Fibroblast of lung (primary cell): ENCODE data around the gene PIP4K2A. TPM values are rescaled to one million over a fixed set of nuclear protein-coding genes. Genes with fewer than 3 reads are reported as not detected.

ENCODE experiments used
- DNase-seq, 2 donors: peaks; one replicate each; pipeline versions ENCODE4 v3.0.0 to v3.0.0-alpha.2; 2010; ENCODE audit warnings: low read depth in 2 of 2
- H2AFZ ChIP-seq: 2 replicates; pipeline ENCODE4 v1.5.1; 2012; ENCODE audit warnings: low read length, control low read depth, inconsistent platforms
- H3K27ac ChIP-seq: 2 replicates; pipeline ENCODE4 v1.5.1; 2011; ENCODE audit warnings: low read length, control low read depth; ENCODE audit not compliant: insufficient read depth
- H3K27me3 ChIP-seq: 2 replicates; pipeline ENCODE4 v1.5.1; 2011; ENCODE audit warnings: mild to moderate bottlenecking, low read length; ENCODE audit not compliant: control insufficient read depth, insufficient read depth
- H3K36me3 ChIP-seq: 2 replicates; pipeline ENCODE4 v1.5.1; 2011; ENCODE audit warnings: low read length; ENCODE audit not compliant: control insufficient read depth, insufficient read depth
- H3K4me1 ChIP-seq: 2 replicates; pipeline ENCODE4 v1.5.1; 2011; ENCODE audit warnings: low read length; ENCODE audit not compliant: control insufficient read depth, insufficient read depth; ENCODE audit errors: extremely low read depth
- H3K4me2 ChIP-seq: 2 replicates; pipeline ENCODE4 v1.5.1; 2011; ENCODE audit warnings: low read length, control low read depth; ENCODE audit not compliant: insufficient read depth; ENCODE audit errors: extremely low read depth
- H3K4me3 ChIP-seq, 4 experiments: fragments of 200-600 bp in 1 of 4; sonication (generic) in 1 of 4; replicated peaks in 1 of 4; 2 replicates each; pipeline ENCODE4 v1.5.1; 2011 to 2016; ENCODE audit warnings: low read length in 4 of 4, low read depth in 3 of 4, mild to moderate bottlenecking in 3 of 4, control low read depth in 2 of 4, inconsistent platforms in 1 of 4, mixed read lengths in 1 of 4; ENCODE audit not compliant: insufficient read depth in 1 of 4; ENCODE audit errors: control extremely low read depth in 1 of 4
- H3K79me2 ChIP-seq: 2 replicates; pipeline ENCODE4 v1.5.1; 2012; ENCODE audit warnings: mild to moderate bottlenecking, low read length, inconsistent platforms; ENCODE audit not compliant: control insufficient read depth, insufficient read depth
- H3K9ac ChIP-seq: 2 replicates; pipeline ENCODE4 v1.5.1; 2011; ENCODE audit warnings: mild to moderate bottlenecking, low read length, control low read depth; ENCODE audit not compliant: insufficient read depth
- H3K9me3 ChIP-seq: 2 replicates; pipeline ENCODE4 v1.5.1; 2012; ENCODE audit warnings: low read depth, low read length; ENCODE audit not compliant: control insufficient read depth, insufficient read depth
- H4K20me1 ChIP-seq: 2 replicates; pipeline ENCODE4 v1.5.1; 2011; ENCODE audit warnings: low read length; ENCODE audit not compliant: control insufficient read depth, insufficient read depth; ENCODE audit errors: extremely low read depth
- EZH2 ChIP-seq: IDR thresholded peaks from 2 replicates; pipeline ENCODE4 v1.5.1; 2012; ENCODE audit warnings: low read length, control low read depth, mild to moderate bottlenecking; ENCODE audit errors: missing control alignments
- polyA plus RNA-seq, 2 donors: library from polyadenylated mRNA; depleted of rRNA in 1 of 2; stranded (reverse) in 1 of 2; unstranded in 1 of 2; fragments of >200 nt; gene quantifications; 2 replicates each; pipeline ENCODE4 v1.2.1, GENCODE V29; 2011 to 2012; ENCODE audit warnings: missing spikeins in 1 of 2
- total RNA-seq: library from RNA; depleted of rRNA; stranded (reverse); fragments of >200 nt; gene quantifications from 2 replicates; pipeline ENCODE4 v1.2.1, GENCODE V29; 2014
- TF ChIP-seq, protein P1 (sequence below), 2 donors: IDR thresholded peaks in 1 of 2; conservative IDR thresholded peaks in 1 of 2; 1 replicate in 1 of 2; 2 replicates in 1 of 2; pipeline ENCODE4 v1.5.1; 2011 to 2012; ENCODE audit warnings: low read length in 2 of 2, control low read depth in 1 of 2, inconsistent platforms in 1 of 2, low read depth in 1 of 2, mild to moderate bottlenecking in 1 of 2

PIP4K2A gene
- total and polyA plus RNA-seq, 2 donors (not counting 1 experiment from before 2014, with no cell fraction given), result 28.5 to 40.0 TPM

GRCh38 chr10:22622242-22622806 is 92.1 kb downstream of the PIP4K2A start:
- Histone ChIP-seq H3K9ac (no peak overlapping the region), H3K4me3 (no peak overlapping the region), H3K27ac (no peak overlapping the region), H3K9me3 (no peaks in the 10 kb centered on the region), H3K79me2 (peaks cover 22% of the 10 kb centered on the region), H3K4me2 (no peak overlapping the region), H4K20me1 (no peaks in the 10 kb centered on the region), H2AFZ (no peak overlapping the region), H3K4me1 (peaks cover 42% of the 10 kb centered on the region), H3K36me3 (no peaks in the 10 kb centered on the region), H3K27me3 (no peaks in the 10 kb centered on the region)
- DNase-seq, result no peak
- TF ChIP-seq EZH2, result no peak
- TF ChIP-seq, protein P1, sequence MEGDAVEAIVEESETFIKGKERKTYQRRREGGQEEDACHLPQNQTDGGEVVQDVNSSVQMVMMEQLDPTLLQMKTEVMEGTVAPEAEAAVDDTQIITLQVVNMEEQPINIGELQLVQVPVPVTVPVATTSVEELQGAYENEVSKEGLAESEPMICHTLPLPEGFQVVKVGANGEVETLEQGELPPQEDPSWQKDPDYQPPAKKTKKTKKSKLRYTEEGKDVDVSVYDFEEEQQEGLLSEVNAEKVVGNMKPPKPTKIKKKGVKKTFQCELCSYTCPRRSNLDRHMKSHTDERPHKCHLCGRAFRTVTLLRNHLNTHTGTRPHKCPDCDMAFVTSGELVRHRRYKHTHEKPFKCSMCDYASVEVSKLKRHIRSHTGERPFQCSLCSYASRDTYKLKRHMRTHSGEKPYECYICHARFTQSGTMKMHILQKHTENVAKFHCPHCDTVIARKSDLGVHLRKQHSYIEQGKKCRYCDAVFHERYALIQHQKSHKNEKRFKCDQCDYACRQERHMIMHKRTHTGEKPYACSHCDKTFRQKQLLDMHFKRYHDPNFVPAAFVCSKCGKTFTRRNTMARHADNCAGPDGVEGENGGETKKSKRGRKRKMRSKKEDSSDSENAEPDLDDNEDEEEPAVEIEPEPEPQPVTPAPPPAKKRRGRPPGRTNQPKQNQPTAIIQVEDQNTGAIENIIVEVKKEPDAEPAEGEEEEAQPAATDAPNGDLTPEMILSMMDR (conservative IDR thresholded peaks at IDR 0.05 in 1 of 2, IDR thresholded peaks at IDR 0.05 in 1 of 2; ENCODE audit: low read depth in 1 of 2, low read length in 2 of 2), result no peak

DNA sequence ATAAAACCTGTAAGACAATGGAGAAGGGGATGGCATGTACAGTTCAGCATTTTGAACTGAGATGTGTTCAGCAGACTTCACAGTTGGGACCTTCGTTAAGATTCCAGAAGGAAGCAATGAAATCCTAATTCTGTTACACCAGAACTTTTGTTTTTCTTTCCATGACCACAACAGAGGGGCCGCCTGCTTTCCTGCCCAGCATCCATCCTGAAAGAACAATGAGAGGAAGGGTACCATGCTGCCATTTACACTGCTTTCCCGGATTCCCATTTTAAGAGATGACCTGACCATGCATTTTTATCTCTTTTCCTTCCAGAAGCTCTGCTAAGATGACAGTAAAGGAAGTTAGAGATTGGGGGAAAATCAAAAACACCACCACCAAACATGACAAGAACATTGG is 92.7 kb downstream of the PIP4K2A start:
- no peak for TF ChIP-seq EZH2
- TF ChIP-seq, protein P1 (conservative IDR thresholded peaks at IDR 0.05 in 1 of 2, IDR thresholded peaks at IDR 0.05 in 1 of 2; ENCODE audit: low read depth in 1 of 2, low read length in 2 of 2), result no peak
- H4K20me1 ChIP-seq, result no peaks in the 10 kb centered on the region
- no peak overlapping the region for H3K4me2 ChIP-seq
- no peak overlapping the region for H3K4me3 ChIP-seq
- no peak for DNase-seq
- H3K79me2 ChIP-seq, result peaks cover 26% of the 10 kb centered on the region
- H3K9ac ChIP-seq, result no peak overlapping the region
- H2AFZ ChIP-seq, result no peak overlapping the region
- H3K27me3 ChIP-seq, result no peaks in the 10 kb centered on the region
- H3K27ac ChIP-seq, result no peak overlapping the region
- no peaks in the 10 kb centered on the region for H3K36me3 ChIP-seq
- H3K4me1 ChIP-seq, result peaks cover 37% of the 10 kb centered on the region
- no peaks in the 10 kb centered on the region for H3K9me3 ChIP-seq

GRCh38 chr10:22620929-22621328 is 93.4 kb downstream of the PIP4K2A start:
- peaks cover 28% of the 10 kb centered on the region for H3K79me2 ChIP-seq
- no peak for DNase-seq
- H3K9ac ChIP-seq, result no peak overlapping the region

More at GRCh38 chr10:22620929-22621328, 93.4 kb downstream of the PIP4K2A start:
- Histone ChIP-seq H4K20me1 (no peaks in the 10 kb centered on the region), H3K4me2 (peak overlapping the region; percentile 21), H3K4me1 (peaks cover 35% of the 10 kb centered on the region), H3K4me3 (no peak overlapping the region), H3K27ac (peak overlapping the region; percentile 49), H3K9me3 (no peaks in the 10 kb centered on the region), H3K36me3 (no peaks in the 10 kb centered on the region), H3K27me3 (no peaks in the 10 kb centered on the region), H2AFZ (no peak overlapping the region)
- TF ChIP-seq, protein P1 (conservative IDR thresholded peaks at IDR 0.05 in 1 of 2, IDR thresholded peaks at IDR 0.05 in 1 of 2; ENCODE audit: low read depth in 1 of 2, low read length in 2 of 2), result no peak
- TF ChIP-seq EZH2, result no peak
